Activated CD4-positive, alpha-beta T cell treated with anti-CD3 and anti-CD28 coated beads, Interleukin-2, amount 10 ng/mL, durations not matched to agents 24 days and 14 days (primary cell): ENCODE data around the gene HSPB1. TPM values are rescaled to one million over a fixed set of nuclear protein-coding genes. Genes with fewer than 3 reads are reported as not detected.

Experiments used
- DNase-seq: peaks from one replicate; pipeline ENCODE4 v3.0.0; 2022
- H3K27ac Mint-ChIP-seq: one replicate; pipeline ENCODE4 v1.8.0; 2022; ENCODE audit warnings: mild to moderate bottlenecking, mixed read lengths
- H3K27me3 Mint-ChIP-seq: one replicate; pipeline ENCODE4 v1.8.0; 2022; ENCODE audit warnings: mixed read lengths
- H3K36me3 Mint-ChIP-seq: one replicate; pipeline ENCODE4 v1.8.0; 2022; ENCODE audit warnings: low read depth, mild to moderate bottlenecking, mixed read lengths
- H3K4me1 Mint-ChIP-seq: one replicate; pipeline ENCODE4 v1.8.0; 2021; ENCODE audit warnings: mixed read lengths
- H3K4me3 Mint-ChIP-seq: one replicate; pipeline ENCODE4 v1.8.0; 2022; ENCODE audit warnings: mild to moderate bottlenecking, moderate library complexity, mixed read lengths
- H3K9me3 Mint-ChIP-seq: one replicate; pipeline ENCODE4 v1.8.0; 2021; ENCODE audit warnings: mixed read lengths
- intact Hi-C: fragments of 100-400 bp; cut with micrococcal nuclease; formaldehyde crosslinking; loops from one replicate; pipeline ENCODE4 v1.15.1; 2023
- total RNA-seq: library from RNA; stranded (reverse); gene quantifications from 2 replicates; pipeline ENCODE4 v1.2.3, GENCODE V29; 2022

The HSPB1 gene
- total RNA-seq, 1 donor from 2014 or later: 112 TPM

GRCh38 chr7:76340617-76341131 lies 38.2 kb downstream of the HSPB1 start:
- Mint-ChIP-seq H3K4me1 (peaks cover 47% of the 10 kb centered on the region), H3K36me3 (peaks cover 67% of the 10 kb centered on the region), H3K9me3 (no peaks in the 10 kb centered on the region), H3K4me3 (no peak overlapping the region), H3K27ac (peak overlapping the region; percentile 78), H3K27me3 (no peaks in the 10 kb centered on the region)
- DNase-seq: no peak
- intact Hi-C loops: no loop called here

GRCh38 chr7:76342222-76342621 lies 39.7 kb downstream of the HSPB1 start:
- Mint-ChIP-seq H3K9me3 (no peaks in the 10 kb centered on the region), H3K36me3 (peaks cover 74% of the 10 kb centered on the region), H3K27ac (peak overlapping the region; percentile 61)

DNA sequence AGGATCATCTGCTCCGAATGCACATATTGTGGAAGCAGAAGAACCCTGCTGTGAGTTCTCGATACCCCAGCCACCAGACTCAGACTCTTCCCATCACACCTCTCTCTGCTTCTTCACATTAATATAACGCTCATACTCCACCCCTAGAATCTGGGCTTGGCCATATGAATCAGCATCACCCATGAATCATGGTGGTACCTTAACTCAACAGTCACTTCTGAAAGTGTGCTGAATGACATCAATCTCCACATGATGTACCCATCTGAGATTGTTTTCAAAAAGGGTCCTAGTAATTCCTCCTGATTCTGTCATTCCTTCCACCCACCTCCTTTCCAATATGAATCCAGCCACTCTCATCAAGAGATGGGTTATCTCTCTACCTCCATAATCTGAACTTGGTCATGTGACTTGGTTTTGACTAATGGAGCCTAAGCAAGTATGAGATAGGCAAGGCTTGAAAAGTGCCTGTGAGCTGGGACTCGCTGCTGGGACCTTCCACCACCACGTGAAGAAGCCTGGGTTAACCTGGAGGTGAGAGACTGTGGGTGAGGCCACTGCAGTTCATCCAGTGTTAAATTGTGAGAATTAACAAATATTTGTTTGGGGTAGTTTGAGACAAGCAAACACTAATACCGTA lies 40.9 kb downstream of the HSPB1 start:
- Mint-ChIP-seq H3K36me3 (peaks cover 74% of the 10 kb centered on the region), H3K4me1 (peaks cover 58% of the 10 kb centered on the region), H3K27me3 (no peaks in the 10 kb centered on the region), H3K27ac (peak overlapping the region; percentile 7), H3K4me3 (no peak overlapping the region), H3K9me3 (no peaks in the 10 kb centered on the region)
- no peak for DNase-seq
- intact Hi-C loops: loop anchor here (1.0 kb wide), 1 partner anchor 16 kb away; no protein-coding TSS in a partner anchor

More at GRCh38 chr7:76342222-76342621, 39.7 kb downstream of the HSPB1 start:
- DNase-seq: no peak
- H3K4me3 Mint-ChIP-seq: no peak overlapping the region
- intact Hi-C loops: no loop called here
- no peaks in the 10 kb centered on the region for H3K27me3 Mint-ChIP-seq
- peaks cover 59% of the 10 kb centered on the region for H3K4me1 Mint-ChIP-seq

GRCh38 chr7:76343931-76344321 lies 41.5 kb downstream of the HSPB1 start:
- Mint-ChIP-seq H3K27me3 (no peaks in the 10 kb centered on the region), H3K4me3 (no peak overlapping the region), H3K4me1 (peaks cover 57% of the 10 kb centered on the region), H3K36me3 (peaks cover 73% of the 10 kb centered on the region), H3K9me3 (no peaks in the 10 kb centered on the region), H3K27ac (peak overlapping the region; percentile 7)
- intact Hi-C loops: loop anchor here (1.0 kb wide), 1 partner anchor 15 kb away; no protein-coding TSS in a partner anchor
- no peak for DNase-seq

- intact Hi-C loops: no loop called here
- Mint-ChIP-seq H3K27me3 (no peaks in the 10 kb centered on the region), H3K4me1 (peaks cover 57% of the 10 kb centered on the region), H3K4me3 (no peak overlapping the region), H3K27ac (peak overlapping the region; percentile 52), H3K36me3 (peaks cover 74% of the 10 kb centered on the region), H3K9me3 (no peaks in the 10 kb centered on the region)
- DNase-seq: no peak
These were observed 43.6 kb downstream of the HSPB1 start for GRCh38 chr7:76346097-76346496.

DNA sequence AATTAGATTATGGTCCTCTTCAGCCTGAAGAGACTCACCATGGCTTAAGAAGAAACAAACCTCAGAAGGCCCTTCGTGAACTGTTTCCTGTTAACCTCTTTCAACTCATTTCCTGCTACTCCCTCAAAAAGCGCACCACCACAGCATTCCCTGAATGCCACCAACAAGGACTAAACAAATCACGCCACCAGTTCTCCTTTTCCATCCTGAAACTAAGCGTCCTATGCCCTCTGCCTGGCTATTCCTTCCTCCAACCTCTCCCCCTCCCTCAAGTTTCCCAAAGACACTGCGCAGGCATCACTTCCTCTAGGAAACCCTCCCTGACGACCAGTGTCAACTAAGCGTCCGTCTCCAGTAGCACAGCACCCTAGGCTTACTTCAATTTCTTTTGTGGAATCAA lies 44.3 kb downstream of the HSPB1 start:
- H3K27ac Mint-ChIP-seq: peak overlapping the region; percentile 80
- H3K36me3 Mint-ChIP-seq: peaks cover 78% of the 10 kb centered on the region
- peak overlapping the region; percentile 40 for H3K4me3 Mint-ChIP-seq
- intact Hi-C loops: no loop called here
- H3K4me1 Mint-ChIP-seq: peaks cover 59% of the 10 kb centered on the region
- no peaks in the 10 kb centered on the region for H3K27me3 Mint-ChIP-seq
- DNase-seq: no peak
- H3K9me3 Mint-ChIP-seq: no peaks in the 10 kb centered on the region

- Mint-ChIP-seq H3K9me3 (no peaks in the 10 kb centered on the region), H3K36me3 (peaks cover 75% of the 10 kb centered on the region), H3K27me3 (no peaks in the 10 kb centered on the region), H3K4me3 (peak overlapping the region; percentile 49), H3K27ac (peak overlapping the region; percentile 75), H3K4me1 (peaks cover 56% of the 10 kb centered on the region)
- DNase-seq: no peak
- intact Hi-C loops: no loop called here
These were observed 45.2 kb downstream of the HSPB1 start for GRCh38 chr7:76347710-76348109.

- Mint-ChIP-seq H3K36me3 (peaks cover 63% of the 10 kb centered on the region), H3K9me3 (no peaks in the 10 kb centered on the region), H3K27me3 (no peaks in the 10 kb centered on the region), H3K27ac (no peak overlapping the region), H3K4me1 (peaks cover 48% of the 10 kb centered on the region), H3K4me3 (no peak overlapping the region)
- intact Hi-C loops: no loop called here
- no peak for DNase-seq
These were observed 46.9 kb downstream of the HSPB1 start for GRCh38 chr7:76349313-76349885.

GRCh38 chr7:76351372-76351771 lies 48.9 kb downstream of the HSPB1 start:
- no peak overlapping the region for H3K4me3 Mint-ChIP-seq
- H3K27me3 Mint-ChIP-seq: no peaks in the 10 kb centered on the region
- intact Hi-C loops: loop anchor here (10.0 kb wide), 1 partner anchor 297 kb away; no protein-coding TSS in a partner anchor
- H3K9me3 Mint-ChIP-seq: peaks cover 4% of the 10 kb centered on the region
- H3K4me1 Mint-ChIP-seq: peaks cover 55% of the 10 kb centered on the region
- H3K36me3 Mint-ChIP-seq: peaks cover 65% of the 10 kb centered on the region
- no peak for DNase-seq
- no peak overlapping the region for H3K27ac Mint-ChIP-seq

DNA sequence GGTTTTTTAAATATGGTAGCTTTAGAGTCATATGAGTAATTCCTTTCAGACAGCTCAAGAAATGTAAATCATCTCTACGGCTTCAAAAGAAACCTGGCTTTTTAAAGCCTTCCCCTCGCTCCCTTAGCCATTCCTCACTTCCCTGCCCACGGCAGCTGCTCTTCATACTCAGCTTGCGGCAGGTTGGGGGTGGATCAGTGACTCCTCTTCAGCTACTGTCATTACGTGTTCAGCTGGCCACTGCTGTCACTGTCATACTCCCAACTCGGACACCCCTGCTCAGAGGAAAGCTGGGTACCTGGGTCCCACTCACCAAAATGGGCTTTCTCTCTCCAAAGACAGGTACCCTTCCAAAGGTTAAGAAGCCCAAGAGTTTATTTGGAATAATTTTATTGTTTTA lies 49.7 kb downstream of the HSPB1 start:
- H3K27me3 Mint-ChIP-seq: no peaks in the 10 kb centered on the region
- peak overlapping the region; percentile 34 for H3K27ac Mint-ChIP-seq
- H3K9me3 Mint-ChIP-seq: peaks cover 4% of the 10 kb centered on the region
- DNase-seq: no peak
- peaks cover 52% of the 10 kb centered on the region for H3K4me1 Mint-ChIP-seq
- intact Hi-C loops: loop anchor here (10.0 kb wide), 1 partner anchor 297 kb away; no protein-coding TSS in a partner anchor
- H3K36me3 Mint-ChIP-seq: peaks cover 61% of the 10 kb centered on the region
- peak overlapping the region; percentile 4 for H3K4me3 Mint-ChIP-seq

- Mint-ChIP-seq H3K4me3 (no peak overlapping the region), H3K27ac (no peak overlapping the region), H3K4me1 (peaks cover 51% of the 10 kb centered on the region), H3K9me3 (peaks cover 4% of the 10 kb centered on the region), H3K36me3 (peaks cover 62% of the 10 kb centered on the region), H3K27me3 (no peaks in the 10 kb centered on the region)
- no peak for DNase-seq
- intact Hi-C loops: loop anchor here (10.0 kb wide), 1 partner anchor 299 kb away; no protein-coding TSS in a partner anchor
These were observed 51.3 kb downstream of the HSPB1 start for GRCh38 chr7:76353744-76354143.

Other genes starting within 250 kb of the HSPB1 start
- gene SRRM3, start 100.8 kb upstream of the HSPB1 start, total RNA-seq: 0.09 and 0.17 TPM in 2 replicates
- 183 and 185 TPM in 2 replicates for gene YWHAG, start 56.3 kb downstream of the HSPB1 start, total RNA-seq
- 0.77 and 0.80 TPM in 2 replicates for gene SSC4D, start 107.0 kb downstream of the HSPB1 start, total RNA-seq
- gene ZP3, start 122.3 kb downstream of the HSPB1 start, total RNA-seq: 7.4 and 7.5 TPM in 2 replicates
- gene DTX2, start 159.0 kb downstream of the HSPB1 start, total RNA-seq: 23.7 and 26.3 TPM in 2 replicates
- gene UPK3B, start 207.9 kb downstream of the HSPB1 start, total RNA-seq: 1.1 and 1.2 TPM in 2 replicates
- 0.47 TPM in 1 of 2 replicates, not detected in the other for gene SPDYE16, start 240.6 kb downstream of the HSPB1 start, total RNA-seq